Frontal cortex (tissue), 4 donors: Measurements from ENCODE around the gene ECI2. TPM values are rescaled to one million over a fixed set of nuclear protein-coding genes. Genes with fewer than 3 reads are reported as not detected.
A peak's percentile ranks its signal among the peaks of the same experiment; 100 is the strongest.

Source experiments
- DNase-seq, 2 donors: peaks; one replicate each; pipeline ENCODE4 v3.0.0; 2012; ENCODE audit warnings: low spot score in 2 of 2
- FAIRE-seq: peaks from 2 replicates; lab custom pipeline; 2012; peaks lifted over from hg19 to GRCh38; lab: Jason Lieb, UNC
- total RNA-seq: library from RNA; depleted of rRNA; stranded (reverse); fragments of >200 nt; gene quantifications from one replicate; pipeline ENCODE4 v1.2.3, GENCODE V29; 2014
- donor health status: control.
- donor health status: control.
- donor health status: control.

Gene ECI2, protein sequence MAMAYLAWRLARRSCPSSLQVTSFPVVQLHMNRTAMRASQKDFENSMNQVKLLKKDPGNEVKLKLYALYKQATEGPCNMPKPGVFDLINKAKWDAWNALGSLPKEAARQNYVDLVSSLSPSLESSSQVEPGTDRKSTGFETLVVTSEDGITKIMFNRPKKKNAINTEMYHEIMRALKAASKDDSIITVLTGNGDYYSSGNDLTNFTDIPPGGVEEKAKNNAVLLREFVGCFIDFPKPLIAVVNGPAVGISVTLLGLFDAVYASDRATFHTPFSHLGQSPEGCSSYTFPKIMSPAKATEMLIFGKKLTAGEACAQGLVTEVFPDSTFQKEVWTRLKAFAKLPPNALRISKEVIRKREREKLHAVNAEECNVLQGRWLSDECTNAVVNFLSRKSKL
- total RNA-seq = 24.1 TPM

DNA sequence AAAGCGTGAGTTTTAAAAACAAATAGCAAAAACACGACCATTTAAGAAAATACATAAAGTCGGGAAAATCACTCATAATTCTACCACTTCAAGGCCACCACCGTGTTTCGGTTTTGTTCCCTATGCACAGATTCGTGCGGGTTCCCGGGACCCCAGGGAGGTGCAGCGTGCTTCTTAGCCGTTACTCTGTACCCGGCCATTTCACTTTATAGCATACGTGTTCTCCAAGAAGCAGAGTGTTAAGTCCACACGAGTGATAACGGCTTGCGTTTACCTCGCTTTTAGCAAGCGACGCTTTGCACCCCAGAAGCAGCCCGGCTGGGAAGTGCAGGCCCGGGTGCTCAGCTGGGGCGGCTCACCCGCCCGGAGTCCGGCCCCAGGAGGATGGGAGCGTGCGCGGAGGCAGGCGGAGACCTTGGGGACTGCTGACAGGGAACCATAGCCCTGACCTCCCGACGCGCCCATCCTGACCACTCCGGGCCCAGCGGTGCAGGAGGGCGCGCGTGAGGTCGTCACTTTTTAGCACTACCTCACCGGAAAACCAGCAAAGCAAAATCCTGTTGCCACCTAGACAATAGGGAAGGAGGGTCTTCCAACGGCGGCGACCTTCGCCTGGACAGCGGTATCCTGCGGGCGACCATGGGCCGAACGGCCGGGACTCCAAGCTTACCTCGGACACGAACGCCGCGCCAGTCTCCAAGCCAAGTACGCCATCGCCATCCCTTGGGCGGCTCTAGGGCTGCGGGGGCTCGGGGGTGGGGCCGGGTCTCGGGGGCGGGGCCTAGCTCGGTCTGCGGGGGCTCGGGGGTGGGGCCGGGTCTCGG lies at the start of gene ECI2:
Gene ECI2, minus strand, starts transcription at position 735 of the 824 bp plus-strand sequence. Its CDS starts 15 bp downstream, at position 720.
- DNase-seq (peak; percentile 40 to 44), FAIRE-seq (no peak)

DNA sequence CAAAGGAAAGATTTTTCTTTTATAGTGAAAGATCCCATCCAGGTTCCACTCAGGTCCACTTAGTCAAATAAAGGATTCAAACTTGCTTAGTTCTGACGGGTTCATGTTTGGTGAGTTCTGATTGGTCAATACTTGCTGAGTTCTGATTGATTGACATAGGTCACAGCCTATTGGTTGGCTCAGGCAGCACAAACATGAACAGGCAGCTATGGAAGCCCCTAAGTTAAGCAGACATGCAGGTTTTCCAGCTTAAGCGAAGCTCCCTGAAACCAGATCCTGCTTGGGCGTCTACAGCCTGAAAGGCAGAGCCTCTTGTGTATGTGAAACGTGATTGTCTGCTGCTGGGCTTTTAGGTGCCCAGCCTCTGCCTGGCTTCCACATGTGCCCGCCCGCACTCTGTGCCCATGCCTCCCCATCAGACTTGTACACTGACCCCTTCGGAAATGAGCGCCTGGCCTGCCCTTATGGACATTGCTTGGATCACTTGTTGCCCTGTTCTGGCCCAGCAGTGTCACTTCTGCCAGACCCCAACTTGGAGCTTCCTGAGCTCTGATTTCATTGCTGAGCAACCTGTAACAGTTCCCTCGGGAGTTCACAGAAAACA lies 45.4 kb upstream of the ECI2 start:
- DNase-seq = no peak
- FAIRE-seq = no peak

DNA sequence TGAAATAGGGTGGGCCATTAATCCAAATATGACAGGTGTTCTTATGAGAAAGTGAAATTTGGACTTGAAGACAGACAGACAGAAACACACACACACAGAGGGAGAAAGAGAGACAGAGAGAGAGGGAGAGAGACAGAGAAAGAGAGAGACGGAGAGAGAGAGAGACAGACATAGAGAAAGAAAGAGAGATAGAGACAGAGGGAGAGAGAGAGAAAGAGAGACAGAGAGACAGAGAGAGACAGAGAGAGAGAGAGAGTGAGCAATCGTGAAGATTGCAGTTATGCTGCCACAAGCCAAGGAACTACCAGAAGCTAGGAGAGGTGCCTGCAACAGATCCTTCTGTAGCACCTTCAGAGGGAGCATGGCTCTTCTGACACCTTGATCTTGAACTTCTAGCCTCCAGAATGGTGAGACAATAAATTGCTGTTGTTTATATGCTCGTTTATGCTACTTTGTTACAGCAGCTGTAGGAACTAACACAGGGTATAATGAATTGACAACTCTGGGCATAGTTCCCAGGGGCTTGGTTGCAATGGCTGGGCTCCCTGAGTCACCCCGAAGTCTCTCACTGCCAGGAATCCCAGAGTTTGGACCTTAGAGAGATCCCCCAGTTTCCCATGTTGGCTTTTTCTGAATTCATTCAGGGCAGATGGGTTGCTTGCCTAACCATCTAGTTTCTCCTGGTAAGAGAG lies 44.7 kb upstream of the ECI2 start:
- no peak for FAIRE-seq
- no peak for DNase-seq

DNA sequence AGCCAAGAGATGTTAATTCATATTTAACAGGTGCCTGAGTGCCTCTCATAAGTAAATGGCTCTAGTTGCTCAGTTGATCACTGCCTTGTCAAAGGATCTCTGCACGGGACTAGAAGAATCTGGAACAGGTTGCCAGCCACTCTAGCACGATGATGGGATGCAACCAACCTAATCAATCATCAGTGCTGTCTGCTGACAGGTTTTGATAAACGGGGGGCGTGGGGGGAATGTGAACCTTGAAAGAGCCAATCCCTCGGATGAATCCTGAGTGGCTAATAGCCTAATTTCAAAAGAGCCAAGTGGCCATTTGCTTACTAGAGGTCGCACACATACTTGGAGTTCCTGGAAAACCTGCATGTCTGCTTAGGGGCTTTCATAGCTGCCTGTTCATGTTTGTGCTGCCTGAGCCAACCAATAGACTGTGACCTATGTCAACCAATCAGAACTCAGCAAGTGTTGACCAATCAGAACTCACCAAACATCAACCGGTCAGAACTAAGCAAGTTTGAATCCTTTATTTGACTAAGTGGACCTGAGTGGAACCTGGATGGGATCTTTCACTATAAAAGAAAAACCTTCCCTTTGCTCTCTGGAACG lies 43.5 kb upstream of the ECI2 start:
- FAIRE-seq (no peak), DNase-seq (no peak)

DNA sequence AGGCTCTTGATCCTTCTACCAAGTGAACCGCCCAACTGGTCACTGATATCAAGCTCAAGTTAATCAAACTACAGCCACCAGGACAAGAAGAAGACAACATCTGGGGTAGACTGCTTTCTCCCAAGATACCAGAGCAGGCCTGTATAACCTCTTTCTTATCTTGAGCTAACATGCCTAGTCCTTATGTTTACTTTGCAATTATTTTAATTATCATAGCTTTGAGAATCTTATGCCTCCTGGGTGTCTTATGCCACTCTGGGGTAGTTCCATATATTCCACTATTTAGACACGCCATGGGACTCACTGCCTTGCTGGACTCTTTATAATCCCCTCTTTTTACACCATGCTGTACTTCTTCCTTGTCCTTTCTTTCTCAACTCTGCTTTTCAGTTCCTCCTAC lies 41.5 kb upstream of the ECI2 start:
- FAIRE-seq = no peak
- DNase-seq = no peak

GRCh38 chr6:4174042-4174441 lies 38.7 kb upstream of the ECI2 start:
- DNase-seq = no peak
- FAIRE-seq = no peak

- no peak for FAIRE-seq
- DNase-seq = no peak
These were observed 37.0 kb upstream of the ECI2 start for GRCh38 chr6:4172368-4172767.

DNA sequence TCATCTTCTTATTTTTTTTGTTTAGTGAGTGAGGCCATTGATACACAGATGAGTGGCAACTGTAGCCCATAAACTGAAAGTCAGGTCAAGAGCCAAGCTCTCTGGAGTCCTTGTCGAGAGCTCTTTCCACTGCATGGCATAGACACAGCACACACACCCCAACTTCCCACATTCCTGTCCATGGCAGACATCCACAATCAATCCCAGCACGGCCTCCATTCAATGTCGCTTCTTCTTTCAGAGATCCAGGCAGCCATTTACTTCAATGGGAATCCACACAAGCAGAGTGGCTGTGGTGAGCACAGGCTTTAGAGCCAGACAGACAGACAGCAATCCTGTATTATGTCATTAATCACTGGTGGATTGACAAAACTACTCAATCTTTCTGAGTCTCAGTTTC lies 34.9 kb upstream of the ECI2 start:
- no peak for FAIRE-seq
- DNase-seq = no peak

DNA sequence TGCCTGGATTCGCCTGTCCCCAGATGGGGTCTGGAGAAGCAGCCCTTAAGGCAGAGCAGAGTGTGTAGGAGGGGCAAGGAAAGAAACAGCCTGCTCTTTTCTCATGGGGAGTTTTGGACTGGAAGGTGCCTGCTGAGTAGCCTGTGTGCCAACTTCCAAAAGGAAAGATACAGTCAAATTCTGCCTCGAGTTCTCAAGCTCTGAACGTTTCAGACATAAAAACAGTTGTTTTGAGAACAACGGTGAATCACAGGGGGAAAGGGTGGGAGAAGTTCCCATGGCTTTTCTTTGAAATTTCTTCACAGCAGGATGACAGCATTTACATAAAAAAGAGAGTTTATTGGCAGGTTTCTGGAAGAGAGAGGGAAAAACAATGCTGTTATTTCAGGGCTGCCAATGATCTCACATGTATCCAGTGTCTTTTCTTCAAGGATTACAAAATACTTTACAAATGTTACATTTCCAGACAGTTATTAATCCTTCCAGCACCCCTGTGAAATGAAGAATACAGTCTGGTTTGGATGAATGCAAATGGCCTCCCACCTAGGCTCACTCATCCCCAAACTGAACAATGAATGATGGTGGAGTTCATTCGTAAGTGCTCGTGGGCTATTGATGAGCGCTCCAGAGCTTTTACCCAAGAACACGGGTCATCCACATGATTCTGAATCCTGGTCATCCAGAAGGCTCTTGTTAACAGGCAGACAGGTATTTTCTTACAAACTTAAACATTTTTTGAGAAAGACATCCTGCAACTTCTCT lies 33.8 kb upstream of the ECI2 start:
- peak in 1 of 2 donors; percentile 24 for DNase-seq
- FAIRE-seq = no peak

DNA sequence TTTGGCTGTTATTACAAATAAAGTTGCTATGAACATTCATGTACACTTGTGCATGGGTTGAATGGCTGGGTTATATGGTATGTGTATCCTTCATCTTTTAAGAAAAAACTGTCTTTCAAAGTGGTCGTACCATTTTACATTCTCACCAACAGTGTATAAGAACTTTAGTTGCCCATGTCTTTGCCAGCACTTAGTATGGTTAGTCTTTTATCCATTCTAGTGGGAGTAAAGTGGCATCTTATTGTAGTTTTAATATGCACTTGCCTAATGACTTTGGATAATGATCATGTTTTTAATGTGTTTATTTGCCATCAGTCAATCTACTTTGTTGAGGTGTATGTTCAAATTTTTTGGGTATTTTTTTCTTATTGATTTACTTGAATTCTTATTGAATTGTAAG lies 32.5 kb upstream of the ECI2 start:
- FAIRE-seq = no peak
- no peak for DNase-seq

GRCh38 chr6:4167123-4167522 lies 31.7 kb upstream of the ECI2 start:
- DNase-seq (no peak), FAIRE-seq (no peak)

DNA sequence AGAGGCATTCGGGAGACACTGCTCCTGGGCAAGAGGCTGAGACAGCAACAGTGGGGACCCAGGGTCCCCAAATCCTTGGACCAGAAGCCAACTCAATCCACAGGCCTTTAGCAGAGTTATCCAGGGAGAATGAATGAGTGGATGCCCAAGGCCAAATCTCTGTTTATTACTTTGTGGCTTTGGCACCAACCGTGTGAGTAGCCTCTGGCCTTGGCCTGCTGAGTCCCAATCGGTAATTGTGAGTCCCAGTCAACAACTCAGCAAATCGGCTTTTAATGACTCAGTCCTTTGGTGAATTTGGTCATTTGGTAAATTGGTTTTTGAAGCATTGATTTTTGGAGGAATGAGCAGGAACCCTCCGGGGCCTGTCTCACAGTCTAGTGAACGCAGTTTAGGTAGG lies 29.1 kb upstream of the ECI2 start:
- FAIRE-seq = no peak
- DNase-seq = no peak

GRCh38 chr6:4164117-4164442 lies 28.7 kb upstream of the ECI2 start:
- no peak for FAIRE-seq
- no peak for DNase-seq

GRCh38 chr6:4163408-4164116 lies 28.2 kb upstream of the ECI2 start:
- DNase-seq = no peak
- FAIRE-seq = no peak

DNA sequence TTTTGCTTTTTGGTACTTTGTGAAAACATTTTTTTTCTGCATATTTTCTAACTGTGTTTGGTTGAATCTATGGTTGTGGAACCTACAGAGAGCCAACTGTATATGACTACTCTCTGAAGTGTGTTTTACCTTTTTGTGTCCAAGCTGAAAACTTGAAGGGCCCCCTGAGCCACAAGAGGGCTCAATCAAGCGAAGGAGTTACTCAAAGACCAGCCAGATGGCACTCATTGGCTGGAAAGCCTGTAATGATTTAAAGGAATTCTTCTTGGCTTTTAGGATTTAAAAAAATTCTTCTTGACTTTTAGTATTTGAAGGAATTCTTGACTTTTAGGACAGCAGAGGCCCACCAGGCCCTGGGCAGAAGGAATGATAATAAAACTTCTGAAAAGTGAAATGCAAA lies 27.0 kb upstream of the ECI2 start:
- no peak for DNase-seq
- no peak for FAIRE-seq

GRCh38 chr6:4159491-4159890 lies 24.1 kb upstream of the ECI2 start:
- no peak for FAIRE-seq
- DNase-seq = no peak

- DNase-seq (no peak), FAIRE-seq (no peak)
These were observed 22.1 kb upstream of the ECI2 start for GRCh38 chr6:4157506-4157905.

DNA sequence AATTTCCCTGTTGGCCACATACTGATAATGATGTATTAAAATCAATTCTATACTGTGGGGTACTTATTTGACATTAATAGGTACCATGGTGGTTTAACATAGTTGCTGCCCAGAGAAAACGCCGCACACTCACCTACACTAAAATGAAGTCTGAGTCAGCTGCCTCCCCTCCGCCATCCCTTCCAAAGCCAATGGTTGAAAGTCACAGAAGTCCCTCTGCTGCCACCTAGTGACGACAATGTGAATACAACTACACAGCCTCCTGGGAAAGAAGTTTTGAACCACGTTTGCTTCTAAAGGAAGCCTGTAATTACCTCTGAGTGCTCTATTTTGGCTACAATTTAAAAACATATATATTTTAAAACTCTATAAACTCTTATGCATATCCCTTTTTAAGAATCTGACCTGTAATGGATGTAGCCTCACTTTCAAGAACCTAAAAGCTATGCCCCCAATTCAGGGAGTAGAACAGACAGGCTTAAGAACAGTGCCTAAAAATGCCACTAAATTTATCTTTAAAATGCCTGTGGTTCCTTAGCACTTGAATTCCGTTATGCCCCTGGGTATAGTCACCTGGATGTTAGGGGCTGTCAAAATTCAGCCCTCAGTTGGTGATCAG lies 20.6 kb upstream of the ECI2 start:
- FAIRE-seq (peak; percentile 59), DNase-seq (peak; percentile 24 to 66)
